ENCODE measurements around the gene BBS10. TPM values are rescaled to one million over a fixed set of nuclear protein-coding genes. Genes with fewer than 3 reads are reported as not detected.

BBS10 gene
- total RNA-seq, 1 experiment from 2014 or later: 8.2 TPM

DNA sequence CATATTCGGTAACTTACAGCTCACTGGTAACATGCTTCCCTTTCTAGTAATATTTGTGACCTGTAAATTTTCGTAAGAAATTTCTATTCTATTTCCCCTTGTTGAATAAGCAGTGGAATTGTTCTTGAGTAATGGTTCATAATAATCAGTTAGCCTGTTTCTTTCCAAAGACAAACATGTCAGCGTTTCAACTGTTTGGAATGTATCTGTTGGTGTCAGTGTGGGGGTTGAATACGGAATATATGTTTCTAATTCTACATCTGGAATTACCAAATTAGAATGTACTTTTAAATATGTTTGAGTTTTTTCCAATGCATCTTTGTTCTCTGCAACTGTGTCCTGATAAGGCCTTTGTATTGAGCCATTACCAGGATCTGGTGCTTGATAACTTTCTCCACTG, 2.0 kb downstream of the BBS10 start (continued):
- TF ChIP-seq, protein P1, sequence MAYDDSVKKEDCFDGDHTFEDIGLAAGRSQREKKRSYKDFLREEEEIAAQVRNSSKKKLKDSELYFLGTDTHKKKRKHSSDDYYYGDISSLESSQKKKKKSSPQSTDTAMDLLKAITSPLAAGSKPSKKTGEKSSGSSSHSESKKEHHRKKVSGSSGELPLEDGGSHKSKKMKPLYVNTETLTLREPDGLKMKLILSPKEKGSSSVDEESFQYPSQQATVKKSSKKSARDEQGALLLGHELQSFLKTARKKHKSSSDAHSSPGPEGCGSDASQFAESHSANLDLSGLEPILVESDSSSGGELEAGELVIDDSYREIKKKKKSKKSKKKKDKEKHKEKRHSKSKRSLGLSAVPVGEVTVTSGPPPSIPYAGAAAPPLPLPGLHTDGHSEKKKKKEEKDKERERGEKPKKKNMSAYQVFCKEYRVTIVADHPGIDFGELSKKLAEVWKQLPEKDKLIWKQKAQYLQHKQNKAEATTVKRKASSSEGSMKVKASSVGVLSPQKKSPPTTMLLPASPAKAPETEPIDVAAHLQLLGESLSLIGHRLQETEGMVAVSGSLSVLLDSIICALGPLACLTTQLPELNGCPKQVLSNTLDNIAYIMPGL (CRISPR knock-in tag; IDR thresholded peaks at IDR 0.05): no peak
- TF ChIP-seq, protein P2, sequence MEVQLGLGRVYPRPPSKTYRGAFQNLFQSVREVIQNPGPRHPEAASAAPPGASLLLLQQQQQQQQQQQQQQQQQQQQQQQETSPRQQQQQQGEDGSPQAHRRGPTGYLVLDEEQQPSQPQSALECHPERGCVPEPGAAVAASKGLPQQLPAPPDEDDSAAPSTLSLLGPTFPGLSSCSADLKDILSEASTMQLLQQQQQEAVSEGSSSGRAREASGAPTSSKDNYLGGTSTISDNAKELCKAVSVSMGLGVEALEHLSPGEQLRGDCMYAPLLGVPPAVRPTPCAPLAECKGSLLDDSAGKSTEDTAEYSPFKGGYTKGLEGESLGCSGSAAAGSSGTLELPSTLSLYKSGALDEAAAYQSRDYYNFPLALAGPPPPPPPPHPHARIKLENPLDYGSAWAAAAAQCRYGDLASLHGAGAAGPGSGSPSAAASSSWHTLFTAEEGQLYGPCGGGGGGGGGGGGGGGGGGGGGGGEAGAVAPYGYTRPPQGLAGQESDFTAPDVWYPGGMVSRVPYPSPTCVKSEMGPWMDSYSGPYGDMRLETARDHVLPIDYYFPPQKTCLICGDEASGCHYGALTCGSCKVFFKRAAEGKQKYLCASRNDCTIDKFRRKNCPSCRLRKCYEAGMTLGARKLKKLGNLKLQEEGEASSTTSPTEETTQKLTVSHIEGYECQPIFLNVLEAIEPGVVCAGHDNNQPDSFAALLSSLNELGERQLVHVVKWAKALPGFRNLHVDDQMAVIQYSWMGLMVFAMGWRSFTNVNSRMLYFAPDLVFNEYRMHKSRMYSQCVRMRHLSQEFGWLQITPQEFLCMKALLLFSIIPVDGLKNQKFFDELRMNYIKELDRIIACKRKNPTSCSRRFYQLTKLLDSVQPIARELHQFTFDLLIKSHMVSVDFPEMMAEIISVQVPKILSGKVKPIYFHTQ (CRISPR knock-in tag; IDR thresholded peaks at IDR 0.05): no peak
- TF ChIP-seq ZNF138 (CRISPR knock-in tag; conservative IDR thresholded peaks at IDR 0.05): no peak
- TF ChIP-seq ZNF396 (CRISPR knock-in tag; IDR thresholded peaks at IDR 0.05; ENCODE audit: borderline replicate concordance): no peak
- TF ChIP-seq, protein P3, sequence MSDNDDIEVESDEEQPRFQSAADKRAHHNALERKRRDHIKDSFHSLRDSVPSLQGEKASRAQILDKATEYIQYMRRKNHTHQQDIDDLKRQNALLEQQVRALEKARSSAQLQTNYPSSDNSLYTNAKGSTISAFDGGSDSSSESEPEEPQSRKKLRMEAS (CRISPR knock-in tag; IDR thresholded peaks at IDR 0.05): no peak
- TF ChIP-seq NFE2L1 (CRISPR knock-in tag; IDR thresholded peaks at IDR 0.05): no peak
- TF ChIP-seq ZNF121 (CRISPR knock-in tag; IDR thresholded peaks at IDR 0.05): no peak
- TF ChIP-seq, protein P4, sequence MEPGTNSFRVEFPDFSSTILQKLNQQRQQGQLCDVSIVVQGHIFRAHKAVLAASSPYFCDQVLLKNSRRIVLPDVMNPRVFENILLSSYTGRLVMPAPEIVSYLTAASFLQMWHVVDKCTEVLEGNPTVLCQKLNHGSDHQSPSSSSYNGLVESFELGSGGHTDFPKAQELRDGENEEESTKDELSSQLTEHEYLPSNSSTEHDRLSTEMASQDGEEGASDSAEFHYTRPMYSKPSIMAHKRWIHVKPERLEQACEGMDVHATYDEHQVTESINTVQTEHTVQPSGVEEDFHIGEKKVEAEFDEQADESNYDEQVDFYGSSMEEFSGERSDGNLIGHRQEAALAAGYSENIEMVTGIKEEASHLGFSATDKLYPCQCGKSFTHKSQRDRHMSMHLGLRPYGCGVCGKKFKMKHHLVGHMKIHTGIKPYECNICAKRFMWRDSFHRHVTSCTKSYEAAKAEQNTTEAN (CRISPR knock-in tag; IDR thresholded peaks at IDR 0.05): no peak
- TF ChIP-seq NFYB (CRISPR knock-in tag; conservative IDR thresholded peaks at IDR 0.05; ENCODE audit: low read depth): no peak

DNA sequence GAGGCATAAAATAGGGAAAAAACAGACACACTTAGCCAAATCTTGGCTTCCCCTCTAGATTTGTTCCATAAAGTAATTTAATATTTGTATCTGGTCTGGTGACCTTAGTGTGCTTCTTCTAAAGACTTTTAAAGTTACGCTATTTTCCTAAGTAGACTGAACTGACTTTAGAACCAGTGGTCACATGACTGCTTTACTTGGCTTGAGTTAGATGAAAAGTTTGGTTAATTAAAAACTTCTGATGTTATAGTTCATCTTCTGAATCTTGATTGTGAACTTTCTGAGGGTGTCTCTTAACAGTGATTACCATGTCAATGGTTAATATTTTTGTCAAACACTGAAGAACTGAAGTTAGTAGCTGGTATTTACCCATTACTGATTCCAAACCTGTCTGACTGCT, 2.6 kb downstream of the BBS10 start:
- no peaks in the 10 kb centered on the region for H3K9me3 Mint-ChIP-seq
- H3K36me3 Mint-ChIP-seq: no peaks in the 10 kb centered on the region
- H3K4me1 Mint-ChIP-seq: peaks cover 18% of the 10 kb centered on the region
- H3K27ac Mint-ChIP-seq: no peak overlapping the region
- TF ChIP-seq FOXK1 (CRISPR knock-in tag; IDR thresholded peaks at IDR 0.05) (no peak), ZNF671 (CRISPR knock-in tag; IDR thresholded peaks at IDR 0.05) (no peak), ELF4 (CRISPR knock-in tag; IDR thresholded peaks at IDR 0.05; ENCODE audit: low read depth) (no peak), ESRRA (CRISPR knock-in tag; IDR thresholded peaks at IDR 0.05; ENCODE audit: borderline replicate concordance) (no peak)
- TF ChIP-seq, protein P5, sequence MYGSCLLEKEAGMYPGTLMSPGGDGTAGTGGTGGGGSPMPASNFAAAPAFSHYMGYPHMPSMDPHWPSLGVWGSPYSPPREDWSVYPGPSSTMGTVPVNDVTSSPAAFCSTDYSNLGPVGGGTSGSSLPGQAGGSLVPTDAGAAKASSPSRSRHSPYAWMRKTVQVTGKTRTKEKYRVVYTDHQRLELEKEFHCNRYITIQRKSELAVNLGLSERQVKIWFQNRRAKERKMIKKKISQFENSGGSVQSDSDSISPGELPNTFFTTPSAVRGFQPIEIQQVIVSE (CRISPR knock-in tag; IDR thresholded peaks at IDR 0.05; ENCODE audit: borderline replicate concordance): no peak
- TF ChIP-seq, protein P6, sequence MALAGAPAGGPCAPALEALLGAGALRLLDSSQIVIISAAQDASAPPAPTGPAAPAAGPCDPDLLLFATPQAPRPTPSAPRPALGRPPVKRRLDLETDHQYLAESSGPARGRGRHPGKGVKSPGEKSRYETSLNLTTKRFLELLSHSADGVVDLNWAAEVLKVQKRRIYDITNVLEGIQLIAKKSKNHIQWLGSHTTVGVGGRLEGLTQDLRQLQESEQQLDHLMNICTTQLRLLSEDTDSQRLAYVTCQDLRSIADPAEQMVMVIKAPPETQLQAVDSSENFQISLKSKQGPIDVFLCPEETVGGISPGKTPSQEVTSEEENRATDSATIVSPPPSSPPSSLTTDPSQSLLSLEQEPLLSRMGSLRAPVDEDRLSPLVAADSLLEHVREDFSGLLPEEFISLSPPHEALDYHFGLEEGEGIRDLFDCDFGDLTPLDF (CRISPR knock-in tag; IDR thresholded peaks at IDR 0.05): no peak
- TF ChIP-seq, protein P7, sequence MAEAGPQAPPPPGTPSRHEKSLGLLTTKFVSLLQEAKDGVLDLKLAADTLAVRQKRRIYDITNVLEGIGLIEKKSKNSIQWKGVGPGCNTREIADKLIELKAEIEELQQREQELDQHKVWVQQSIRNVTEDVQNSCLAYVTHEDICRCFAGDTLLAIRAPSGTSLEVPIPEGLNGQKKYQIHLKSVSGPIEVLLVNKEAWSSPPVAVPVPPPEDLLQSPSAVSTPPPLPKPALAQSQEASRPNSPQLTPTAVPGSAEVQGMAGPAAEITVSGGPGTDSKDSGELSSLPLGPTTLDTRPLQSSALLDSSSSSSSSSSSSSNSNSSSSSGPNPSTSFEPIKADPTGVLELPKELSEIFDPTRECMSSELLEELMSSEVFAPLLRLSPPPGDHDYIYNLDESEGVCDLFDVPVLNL (CRISPR knock-in tag; IDR thresholded peaks at IDR 0.05; ENCODE audit: borderline replicate concordance, low read depth): no peak
- TF ChIP-seq, protein P8, sequence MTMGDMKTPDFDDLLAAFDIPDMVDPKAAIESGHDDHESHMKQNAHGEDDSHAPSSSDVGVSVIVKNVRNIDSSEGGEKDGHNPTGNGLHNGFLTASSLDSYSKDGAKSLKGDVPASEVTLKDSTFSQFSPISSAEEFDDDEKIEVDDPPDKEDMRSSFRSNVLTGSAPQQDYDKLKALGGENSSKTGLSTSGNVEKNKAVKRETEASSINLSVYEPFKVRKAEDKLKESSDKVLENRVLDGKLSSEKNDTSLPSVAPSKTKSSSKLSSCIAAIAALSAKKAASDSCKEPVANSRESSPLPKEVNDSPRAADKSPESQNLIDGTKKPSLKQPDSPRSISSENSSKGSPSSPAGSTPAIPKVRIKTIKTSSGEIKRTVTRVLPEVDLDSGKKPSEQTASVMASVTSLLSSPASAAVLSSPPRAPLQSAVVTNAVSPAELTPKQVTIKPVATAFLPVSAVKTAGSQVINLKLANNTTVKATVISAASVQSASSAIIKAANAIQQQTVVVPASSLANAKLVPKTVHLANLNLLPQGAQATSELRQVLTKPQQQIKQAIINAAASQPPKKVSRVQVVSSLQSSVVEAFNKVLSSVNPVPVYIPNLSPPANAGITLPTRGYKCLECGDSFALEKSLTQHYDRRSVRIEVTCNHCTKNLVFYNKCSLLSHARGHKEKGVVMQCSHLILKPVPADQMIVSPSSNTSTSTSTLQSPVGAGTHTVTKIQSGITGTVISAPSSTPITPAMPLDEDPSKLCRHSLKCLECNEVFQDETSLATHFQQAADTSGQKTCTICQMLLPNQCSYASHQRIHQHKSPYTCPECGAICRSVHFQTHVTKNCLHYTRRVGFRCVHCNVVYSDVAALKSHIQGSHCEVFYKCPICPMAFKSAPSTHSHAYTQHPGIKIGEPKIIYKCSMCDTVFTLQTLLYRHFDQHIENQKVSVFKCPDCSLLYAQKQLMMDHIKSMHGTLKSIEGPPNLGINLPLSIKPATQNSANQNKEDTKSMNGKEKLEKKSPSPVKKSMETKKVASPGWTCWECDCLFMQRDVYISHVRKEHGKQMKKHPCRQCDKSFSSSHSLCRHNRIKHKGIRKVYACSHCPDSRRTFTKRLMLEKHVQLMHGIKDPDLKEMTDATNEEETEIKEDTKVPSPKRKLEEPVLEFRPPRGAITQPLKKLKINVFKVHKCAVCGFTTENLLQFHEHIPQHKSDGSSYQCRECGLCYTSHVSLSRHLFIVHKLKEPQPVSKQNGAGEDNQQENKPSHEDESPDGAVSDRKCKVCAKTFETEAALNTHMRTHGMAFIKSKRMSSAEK (CRISPR knock-in tag; IDR thresholded peaks at IDR 0.05; ENCODE audit: borderline replicate concordance): no peak
- ATAC-seq (no peak), DNase-seq (ENCODE audit: low spot score) (no peak)
- H3K27me3 Mint-ChIP-seq (ENCODE audit: low read depth): no peaks in the 10 kb centered on the region
- ChIA-PET CTCF (no interaction called here), POLR2A (interaction anchor here (0.5 kb wide), 1 partner anchor 206 kb away, joined by 4 read pairs; no protein-coding TSS in a partner anchor)
- H3K4me3 Mint-ChIP-seq: no peak overlapping the region
